ENCODE measurements around the gene GDF15.

DNA sequence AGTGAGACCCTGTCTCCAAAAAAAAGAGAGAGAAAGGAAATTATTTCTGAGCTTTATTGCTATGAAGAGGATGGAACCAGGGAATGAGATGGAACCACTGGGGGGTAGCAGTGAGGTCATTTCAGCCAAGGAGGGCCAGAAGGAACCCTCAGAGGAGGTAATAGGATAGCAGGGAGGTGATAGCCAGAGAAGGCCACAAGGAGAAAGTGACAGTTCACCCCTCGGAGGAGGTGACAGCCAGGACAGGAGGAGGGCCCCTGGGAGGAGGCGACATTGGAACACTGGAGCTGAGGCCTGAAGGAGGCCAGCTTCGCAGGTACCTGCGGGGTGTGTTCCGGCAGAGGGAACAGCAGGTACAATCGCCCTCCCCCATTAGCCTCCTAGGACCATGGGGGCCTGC is 46.2 kb upstream of the GDF15 start:
- TF ChIP-seq POLR2AphosphoS5 (IDR thresholded peaks at IDR 0.05): no peak
- TF ChIP-seq, protein P1, sequence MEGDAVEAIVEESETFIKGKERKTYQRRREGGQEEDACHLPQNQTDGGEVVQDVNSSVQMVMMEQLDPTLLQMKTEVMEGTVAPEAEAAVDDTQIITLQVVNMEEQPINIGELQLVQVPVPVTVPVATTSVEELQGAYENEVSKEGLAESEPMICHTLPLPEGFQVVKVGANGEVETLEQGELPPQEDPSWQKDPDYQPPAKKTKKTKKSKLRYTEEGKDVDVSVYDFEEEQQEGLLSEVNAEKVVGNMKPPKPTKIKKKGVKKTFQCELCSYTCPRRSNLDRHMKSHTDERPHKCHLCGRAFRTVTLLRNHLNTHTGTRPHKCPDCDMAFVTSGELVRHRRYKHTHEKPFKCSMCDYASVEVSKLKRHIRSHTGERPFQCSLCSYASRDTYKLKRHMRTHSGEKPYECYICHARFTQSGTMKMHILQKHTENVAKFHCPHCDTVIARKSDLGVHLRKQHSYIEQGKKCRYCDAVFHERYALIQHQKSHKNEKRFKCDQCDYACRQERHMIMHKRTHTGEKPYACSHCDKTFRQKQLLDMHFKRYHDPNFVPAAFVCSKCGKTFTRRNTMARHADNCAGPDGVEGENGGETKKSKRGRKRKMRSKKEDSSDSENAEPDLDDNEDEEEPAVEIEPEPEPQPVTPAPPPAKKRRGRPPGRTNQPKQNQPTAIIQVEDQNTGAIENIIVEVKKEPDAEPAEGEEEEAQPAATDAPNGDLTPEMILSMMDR (IDR thresholded peaks at IDR 0.05): no peak
- TF ChIP-seq POLR2A (IDR thresholded peaks at IDR 0.05): no peak
